GM23338 (cell line): ENCODE results near the gene SLC4A2. TPM values are rescaled to one million over a fixed set of nuclear protein-coding genes. Genes with fewer than 3 reads are reported as not detected.
A peak's percentile ranks its signal among the peaks of the same experiment; 100 is the strongest.

Experiments used
- ATAC-seq: fragments of 200-7000 bp; cut with Tn5 transposase; 3 replicates; pipeline ENCODE4 v1.9.1; 2020
- DNase-seq: peaks from one replicate; pipeline ENCODE4 v3.0.0-alpha.2; 2015; ENCODE audit warnings: low spot score
- H2AFZ ChIP-seq: fragments of 200-600 bp; sonication (generic); 2 replicates; pipeline ENCODE4 v1.8.0; 2016; ENCODE audit warnings: antibody characterized with exemption, mild to moderate bottlenecking, moderate library complexity
- H3F3A ChIP-seq: fragments of 200-600 bp; sonication (generic); replicated peaks from 2 replicates; pipeline ENCODE4 v1.8.0; 2017; ENCODE audit warnings: antibody characterized with exemption, mixed run types, low read depth
- H3K27ac ChIP-seq: fragments of 200-600 bp; sonication (generic); 2 replicates; pipeline ENCODE4 v1.6.1; 2016; ENCODE audit warnings: low read depth
- H3K27me3 ChIP-seq: fragments of 200-600 bp; sonication (generic); 2 replicates; pipeline ENCODE4 v1.8.0; 2016; ENCODE audit warnings: mild to moderate bottlenecking, mixed run types, moderate library complexity; ENCODE audit not compliant: insufficient read depth
- H3K36me3 ChIP-seq: fragments of 200-600 bp; sonication (generic); 2 replicates; pipeline ENCODE4 v1.8.0; 2016; ENCODE audit warnings: mild to moderate bottlenecking; ENCODE audit not compliant: insufficient read depth
- H3K4me1 ChIP-seq: fragments of 200-600 bp; sonication (generic); 2 replicates; pipeline ENCODE4 v1.8.0; 2016; ENCODE audit warnings: mild to moderate bottlenecking, moderate library complexity; ENCODE audit not compliant: insufficient read depth
- H3K4me2 ChIP-seq: fragments of 200-600 bp; sonication (generic); 2 replicates; pipeline ENCODE4 v1.7.1; 2017; ENCODE audit warnings: mixed run types
- H3K4me3 ChIP-seq: fragments of 200-600 bp; sonication (generic); 2 replicates; pipeline ENCODE4 v1.6.1; 2016; ENCODE audit warnings: mixed run types
- H3K79me2 ChIP-seq: fragments of 200-600 bp; sonication (generic); replicated peaks from 2 replicates; pipeline ENCODE4 v1.8.0; 2017; ENCODE audit warnings: mild to moderate bottlenecking; ENCODE audit not compliant: insufficient read depth
- H3K9me2 ChIP-seq: fragments of 200-600 bp; sonication (generic); 2 replicates; pipeline ENCODE4 v1.8.0; 2017; ENCODE audit not compliant: insufficient read depth
- H4K20me1 ChIP-seq: fragments of 200-600 bp; sonication (generic); replicated peaks from 2 replicates; pipeline ENCODE4 v1.8.0; 2017; ENCODE audit warnings: mild to moderate bottlenecking; ENCODE audit not compliant: insufficient read depth
- H3K27ac Mint-ChIP-seq: 2 replicates; pipeline ENCODE4 v1.8.0; 2020; ENCODE audit warnings: inconsistent platforms, mild to moderate bottlenecking, moderate library complexity, mixed read lengths
- H3K27me3 Mint-ChIP-seq: 3 replicates; pipeline ENCODE4 v1.8.0; 2022; ENCODE audit warnings: low read depth, mild to moderate bottlenecking, moderate library complexity, mixed read lengths, inconsistent platforms; ENCODE audit not compliant: insufficient read depth, poor library complexity
- H3K36me3 Mint-ChIP-seq: 3 replicates; pipeline ENCODE4 v1.8.0; 2021; ENCODE audit warnings: low read depth, mild to moderate bottlenecking, inconsistent platforms, moderate library complexity, mixed read lengths
- H3K4me1 Mint-ChIP-seq: 3 replicates; pipeline ENCODE4 v1.8.0; 2020; ENCODE audit warnings: mild to moderate bottlenecking, inconsistent platforms, mixed read lengths
- H3K4me3 Mint-ChIP-seq: 3 replicates; pipeline ENCODE4 v1.8.0; 2021; ENCODE audit warnings: moderate library complexity, mild to moderate bottlenecking, inconsistent platforms, mixed read lengths
- H3K9me3 Mint-ChIP-seq: 3 replicates; pipeline ENCODE4 v1.8.0; 2020; ENCODE audit warnings: moderate library complexity, mild to moderate bottlenecking, inconsistent platforms, mixed read lengths
- EZH2phosphoT487 ChIP-seq: fragments of 200-600 bp; sonication (generic); IDR thresholded peaks from one replicate; pipeline ENCODE4 v1.8.1; 2018; ENCODE audit warnings: antibody characterized with exemption; ENCODE audit not compliant: unreplicated experiment
- JUNB ChIP-seq: IDR thresholded peaks from one replicate; pipeline ENCODE4 v1.6.1; 2016; ENCODE audit warnings: antibody characterized with exemption; ENCODE audit not compliant: unreplicated experiment
- POLR2AphosphoS5 ChIP-seq: IDR thresholded peaks from 2 replicates; pipeline ENCODE4 v1.6.1; 2016; ENCODE audit warnings: antibody characterized with exemption, low read depth
- STAT1 ChIP-seq: IDR thresholded peaks from one replicate; pipeline ENCODE4 v1.6.1; 2016; ENCODE audit warnings: antibody characterized with exemption; ENCODE audit not compliant: unreplicated experiment
- ZNF114 ChIP-seq: fragments of 250-450 bp; sonication (Bioruptor Pico); IDR thresholded peaks from 2 replicates; pipeline ENCODE4 v1.5.0; 2020; ENCODE audit warnings: mild to moderate bottlenecking, moderate library complexity
- ZNF331 ChIP-seq: fragments of 250-450 bp; sonication (Bioruptor Pico); IDR thresholded peaks from 2 replicates; pipeline ENCODE4 v1.5.0; 2020; ENCODE audit warnings: low read depth, mild to moderate bottlenecking, moderate library complexity
- polyA plus RNA-seq: library from polyadenylated mRNA; unstranded; fragments of >200 nt; fragmentation: Nextera tagmentation; extraction: Ambion mirVana; gene quantifications from 2 replicates; pipeline ENCODE4 v1.2.1, GENCODE V29; 2016
- total RNA-seq: library from RNA; depleted of rRNA; stranded (reverse); fragments of >200 nt; shearing (Covaris generic); gene quantifications from 2 replicates; pipeline ENCODE4 v1.2.3, GENCODE V29; 2014
- TF ChIP-seq, protein P1 (sequence below): fragments of 250-450 bp; sonication (Bioruptor Pico); IDR thresholded peaks from 2 replicates; pipeline ENCODE4 v1.5.0; 2020; ENCODE audit warnings: mild to moderate bottlenecking, moderate library complexity
- TF ChIP-seq, protein P2 (sequence below), 2 experiments: fragments of 200-600 bp in 1 of 2; sonication (generic) in 1 of 2; conservative IDR thresholded peaks; 2 replicates each; pipeline versions ENCODE4 v1.5.1 to v1.6.1; 2016 to 2017; ENCODE audit warnings: antibody characterized with exemption in 2 of 2, low read depth in 2 of 2, mild to moderate bottlenecking in 2 of 2, moderate library complexity in 1 of 2

Gene SLC4A2
- total and polyA plus RNA-seq, 2 experiments from 2014 or later: 64.8 to 106 TPM

DNA sequence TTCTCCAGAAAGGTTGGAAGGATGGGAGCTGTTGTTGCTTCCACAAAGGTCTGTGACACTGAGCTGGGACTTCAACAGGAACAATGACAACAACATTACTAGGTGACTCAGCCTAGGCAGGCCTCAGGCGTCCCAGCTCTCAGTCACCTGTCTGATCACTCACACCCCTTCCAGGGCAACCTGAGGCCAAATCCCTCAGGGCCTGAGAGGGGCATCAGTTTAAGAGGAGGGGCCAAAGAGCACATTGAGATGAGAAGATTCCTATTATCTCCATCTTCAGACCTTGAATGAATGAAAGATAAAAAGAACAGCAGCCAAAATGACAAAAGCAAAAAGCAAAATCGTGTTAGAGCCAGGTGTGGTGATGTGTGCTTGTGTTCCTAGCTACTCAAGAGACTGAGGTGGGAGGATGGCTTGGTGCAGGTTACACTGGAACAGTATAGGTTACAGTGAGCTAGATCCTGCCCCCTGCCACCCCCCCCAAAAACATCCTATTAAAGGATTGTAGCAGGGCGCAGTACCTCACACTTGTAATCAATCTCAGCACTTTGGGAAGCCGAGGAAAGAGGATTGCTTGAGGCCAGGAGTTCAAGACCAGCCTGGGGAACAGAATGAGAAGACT is 34.8 kb upstream of the SLC4A2 start, which contains the start of gene ATG9B:
TSS of gene ATG9B (minus strand) at position 60 of the 622 bp plus-strand sequence. CDS start 71 bp downstream, outside the sequence.
- Histone ChIP-seq H3K36me3 (no peaks in the 10 kb centered on the region; the same call in 1 of the 2 replicates), H3K79me2 (peaks cover 5% of the 10 kb centered on the region; the same call in 1 of the 2 replicates), H3K27ac (no peak within 1 kb of the TSS), H3K4me3 (no peak within 1 kb of the TSS), H3K4me2 (no peak within 1 kb of the TSS), H3K9me2 (no peaks in the 10 kb centered on the region), H2AFZ (no peak within 1 kb of the TSS), H3K4me1 (peaks cover 18% of the 10 kb centered on the region), H3K27me3 (peaks cover 33% of the 10 kb centered on the region), H3F3A (no peaks in the 10 kb centered on the region; the same call in 1 of the 2 replicates), H4K20me1 (no peaks in the 10 kb centered on the region)
- H3K27ac Mint-ChIP-seq: no peak within 1 kb of the TSS
- peaks cover 4% of the 10 kb centered on the region; the same call in 2 of the 3 replicates for H3K36me3 Mint-ChIP-seq
- ATAC-seq (no peak), DNase-seq (no peak)
- peaks cover 16% of the 10 kb centered on the region for H3K27me3 Mint-ChIP-seq
- peaks cover under 1% of the 10 kb centered on the region; the same call in 1 of the 3 replicates for H3K9me3 Mint-ChIP-seq
- H3K4me3 Mint-ChIP-seq: no peak within 1 kb of the TSS; the same call in 2 of the 3 replicates
- TF ChIP-seq ZNF331 (CRISPR knock-in tag): no peak
- H3K4me1 Mint-ChIP-seq: peaks cover 38% of the 10 kb centered on the region

DNA sequence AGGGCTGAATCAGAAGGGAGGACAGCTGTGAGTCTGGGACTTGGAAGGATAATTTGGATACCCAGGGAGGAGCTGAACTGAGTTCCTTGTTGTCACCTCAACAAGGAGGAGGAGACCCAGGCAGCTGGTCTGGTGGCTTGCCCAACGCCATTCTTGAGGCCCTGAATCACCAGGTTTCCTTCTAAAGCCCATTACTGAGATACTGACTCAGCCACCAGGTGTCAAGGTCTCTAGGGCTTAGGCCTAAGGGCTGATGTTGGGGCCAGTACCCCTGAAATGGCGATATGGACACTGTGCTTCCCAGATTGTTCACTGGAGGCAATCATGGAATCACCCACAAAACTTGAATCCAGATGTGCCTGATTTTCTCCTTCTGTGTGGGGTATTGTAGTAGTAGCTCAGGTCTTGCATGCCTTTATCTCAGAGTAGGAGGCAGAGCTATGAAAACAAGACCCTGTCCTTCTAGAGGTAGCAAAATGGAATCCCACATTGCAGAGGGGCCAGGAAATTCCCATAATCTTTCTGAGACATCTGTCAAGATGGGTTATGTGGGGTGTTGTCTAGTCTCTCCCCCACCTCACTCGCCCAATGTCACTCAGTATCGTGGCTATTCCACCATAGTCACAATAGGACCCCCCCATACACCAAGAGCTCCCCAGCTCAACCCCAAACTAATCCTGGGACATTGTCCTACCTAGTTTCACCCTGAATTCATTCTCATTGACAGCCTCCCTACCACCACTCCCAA is 33.3 kb upstream of the SLC4A2 start:
- no peak for TF ChIP-seq ZNF114
- TF ChIP-seq, protein P1, sequence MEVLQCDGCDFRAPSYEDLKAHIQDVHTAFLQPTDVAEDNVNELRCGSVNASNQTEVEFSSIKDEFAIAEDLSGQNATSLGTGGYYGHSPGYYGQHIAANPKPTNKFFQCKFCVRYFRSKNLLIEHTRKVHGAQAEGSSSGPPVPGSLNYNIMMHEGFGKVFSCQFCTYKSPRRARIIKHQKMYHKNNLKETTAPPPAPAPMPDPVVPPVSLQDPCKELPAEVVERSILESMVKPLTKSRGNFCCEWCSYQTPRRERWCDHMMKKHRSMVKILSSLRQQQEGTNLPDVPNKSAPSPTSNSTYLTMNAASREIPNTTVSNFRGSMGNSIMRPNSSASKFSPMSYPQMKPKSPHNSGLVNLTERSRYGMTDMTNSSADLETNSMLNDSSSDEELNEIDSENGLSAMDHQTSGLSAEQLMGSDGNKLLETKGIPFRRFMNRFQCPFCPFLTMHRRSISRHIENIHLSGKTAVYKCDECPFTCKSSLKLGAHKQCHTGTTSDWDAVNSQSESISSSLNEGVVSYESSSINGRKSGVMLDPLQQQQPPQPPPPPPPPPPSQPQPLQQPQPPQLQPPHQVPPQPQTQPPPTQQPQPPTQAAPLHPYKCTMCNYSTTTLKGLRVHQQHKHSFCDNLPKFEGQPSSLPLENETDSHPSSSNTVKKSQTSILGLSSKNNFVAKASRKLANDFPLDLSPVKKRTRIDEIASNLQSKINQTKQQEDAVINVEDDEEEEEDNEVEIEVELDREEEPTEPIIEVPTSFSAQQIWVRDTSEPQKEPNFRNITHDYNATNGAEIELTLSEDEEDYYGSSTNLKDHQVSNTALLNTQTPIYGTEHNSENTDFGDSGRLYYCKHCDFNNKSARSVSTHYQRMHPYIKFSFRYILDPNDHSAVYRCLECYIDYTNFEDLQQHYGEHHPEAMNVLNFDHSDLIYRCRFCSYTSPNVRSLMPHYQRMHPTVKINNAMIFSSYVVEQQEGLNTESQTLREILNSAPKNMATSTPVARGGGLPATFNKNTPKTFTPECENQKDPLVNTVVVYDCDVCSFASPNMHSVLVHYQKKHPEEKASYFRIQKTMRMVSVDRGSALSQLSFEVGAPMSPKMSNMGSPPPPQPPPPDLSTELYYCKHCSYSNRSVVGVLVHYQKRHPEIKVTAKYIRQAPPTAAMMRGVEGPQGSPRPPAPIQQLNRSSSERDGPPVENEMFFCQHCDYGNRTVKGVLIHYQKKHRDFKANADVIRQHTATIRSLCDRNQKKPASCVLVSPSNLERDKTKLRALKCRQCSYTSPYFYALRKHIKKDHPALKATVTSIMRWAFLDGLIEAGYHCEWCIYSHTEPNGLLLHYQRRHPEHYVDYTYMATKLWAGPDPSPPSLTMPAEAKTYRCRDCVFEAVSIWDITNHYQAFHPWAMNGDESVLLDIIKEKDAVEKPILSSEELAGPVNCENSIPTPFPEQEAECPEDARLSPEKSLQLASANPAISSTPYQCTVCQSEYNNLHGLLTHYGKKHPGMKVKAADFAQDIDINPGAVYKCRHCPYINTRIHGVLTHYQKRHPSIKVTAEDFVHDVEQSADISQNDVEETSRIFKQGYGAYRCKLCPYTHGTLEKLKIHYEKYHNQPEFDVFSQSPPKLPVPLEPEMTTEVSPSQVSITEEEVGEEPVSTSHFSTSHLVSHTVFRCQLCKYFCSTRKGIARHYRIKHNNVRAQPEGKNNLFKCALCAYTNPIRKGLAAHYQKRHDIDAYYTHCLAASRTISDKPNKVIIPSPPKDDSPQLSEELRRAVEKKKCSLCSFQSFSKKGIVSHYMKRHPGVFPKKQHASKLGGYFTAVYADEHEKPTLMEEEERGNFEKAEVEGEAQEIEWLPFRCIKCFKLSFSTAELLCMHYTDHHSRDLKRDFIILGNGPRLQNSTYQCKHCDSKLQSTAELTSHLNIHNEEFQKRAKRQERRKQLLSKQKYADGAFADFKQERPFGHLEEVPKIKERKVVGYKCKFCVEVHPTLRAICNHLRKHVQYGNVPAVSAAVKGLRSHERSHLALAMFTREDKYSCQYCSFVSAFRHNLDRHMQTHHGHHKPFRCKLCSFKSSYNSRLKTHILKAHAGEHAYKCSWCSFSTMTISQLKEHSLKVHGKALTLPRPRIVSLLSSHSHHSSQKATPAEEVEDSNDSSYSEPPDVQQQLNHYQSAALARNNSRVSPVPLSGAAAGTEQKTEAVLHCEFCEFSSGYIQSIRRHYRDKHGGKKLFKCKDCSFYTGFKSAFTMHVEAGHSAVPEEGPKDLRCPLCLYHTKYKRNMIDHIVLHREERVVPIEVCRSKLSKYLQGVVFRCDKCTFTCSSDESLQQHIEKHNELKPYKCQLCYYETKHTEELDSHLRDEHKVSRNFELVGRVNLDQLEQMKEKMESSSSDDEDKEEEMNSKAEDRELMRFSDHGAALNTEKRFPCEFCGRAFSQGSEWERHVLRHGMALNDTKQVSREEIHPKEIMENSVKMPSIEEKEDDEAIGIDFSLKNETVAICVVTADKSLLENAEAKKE (CRISPR knock-in tag): no peak
- no peak for TF ChIP-seq POLR2AphosphoS5
- TF ChIP-seq JUNB: no peak
- TF ChIP-seq STAT1: no peak
- TF ChIP-seq EZH2phosphoT487: no peak
- TF ChIP-seq, protein P2, sequence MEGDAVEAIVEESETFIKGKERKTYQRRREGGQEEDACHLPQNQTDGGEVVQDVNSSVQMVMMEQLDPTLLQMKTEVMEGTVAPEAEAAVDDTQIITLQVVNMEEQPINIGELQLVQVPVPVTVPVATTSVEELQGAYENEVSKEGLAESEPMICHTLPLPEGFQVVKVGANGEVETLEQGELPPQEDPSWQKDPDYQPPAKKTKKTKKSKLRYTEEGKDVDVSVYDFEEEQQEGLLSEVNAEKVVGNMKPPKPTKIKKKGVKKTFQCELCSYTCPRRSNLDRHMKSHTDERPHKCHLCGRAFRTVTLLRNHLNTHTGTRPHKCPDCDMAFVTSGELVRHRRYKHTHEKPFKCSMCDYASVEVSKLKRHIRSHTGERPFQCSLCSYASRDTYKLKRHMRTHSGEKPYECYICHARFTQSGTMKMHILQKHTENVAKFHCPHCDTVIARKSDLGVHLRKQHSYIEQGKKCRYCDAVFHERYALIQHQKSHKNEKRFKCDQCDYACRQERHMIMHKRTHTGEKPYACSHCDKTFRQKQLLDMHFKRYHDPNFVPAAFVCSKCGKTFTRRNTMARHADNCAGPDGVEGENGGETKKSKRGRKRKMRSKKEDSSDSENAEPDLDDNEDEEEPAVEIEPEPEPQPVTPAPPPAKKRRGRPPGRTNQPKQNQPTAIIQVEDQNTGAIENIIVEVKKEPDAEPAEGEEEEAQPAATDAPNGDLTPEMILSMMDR (conservative IDR thresholded peaks at IDR 0.05; ENCODE audit: low read depth in 2 of 2): no peak
- Mint-ChIP-seq H3K36me3 (no peaks in the 10 kb centered on the region; the same call in 2 of the 3 replicates), H3K4me1 (peaks cover 25% of the 10 kb centered on the region), H3K9me3 (no peaks in the 10 kb centered on the region), H3K27me3 (peaks cover 4% of the 10 kb centered on the region), H3K27ac (no peak overlapping the region), H3K4me3 (peak overlapping the region; percentile 95; the same call in 2 of the 3 replicates)
- Histone ChIP-seq H3K36me3 (no peaks in the 10 kb centered on the region), H3K79me2 (peaks cover 9% of the 10 kb centered on the region; the same call in 1 of the 2 replicates), H2AFZ (no peak overlapping the region), H3K4me1 (peaks cover 15% of the 10 kb centered on the region), H4K20me1 (no peaks in the 10 kb centered on the region), H3F3A (no peaks in the 10 kb centered on the region), H3K4me3 (no peak overlapping the region), H3K9me2 (no peaks in the 10 kb centered on the region), H3K4me2 (peak overlapping the region; percentile 79), H3K27ac (no peak overlapping the region), H3K27me3 (peaks cover 18% of the 10 kb centered on the region; the same call in 1 of the 2 replicates)
- DNase-seq: no peak
- no peak for ATAC-seq
